ENCODE data around the gene MBD5.

GRCh38 chr2:148305476-148305875 is 284.6 kb downstream of the MBD5 start:
- no peak for TF ChIP-seq POLR2A (IDR thresholded peaks at IDR 0.05)
- no peak for TF ChIP-seq CTCF (IDR thresholded peaks at IDR 0.05)
